ENCODE measurements around the gene FAM210A. TPM values are rescaled to one million over a fixed set of nuclear protein-coding genes. Genes with fewer than 3 reads are reported as not detected.
A peak's percentile ranks its signal among the peaks of the same experiment; 100 is the strongest.
"Not testable (repeated sequence)": the region's sequence is repeated elsewhere in the genome, so short reads cannot be mapped to it uniquely, and the experiment has no call there.

Gene FAM210A
- total RNA-seq, 6 donors from 2014 or later, result 2.1 to 12.9 (median 10.6) TPM

GRCh38 chr18:13688191-13689136 lies 37.9 kb downstream of the FAM210A start:
- H3K4me1 ChIP-seq, result no peaks in the 10 kb centered on the region
- 90% methylated on average over 14 to 21 of the region's 21 CpGs for WGBS, 2 donors
- H3K27ac ChIP-seq, result no peak overlapping the region
- no peaks in the 10 kb centered on the region for H3K27me3 ChIP-seq
- no peaks in the 10 kb centered on the region for H3K36me3 ChIP-seq
- TF ChIP-seq CTCF (IDR thresholded peaks at IDR 0.05) (no peak), POLR2AphosphoS5 (IDR thresholded peaks at IDR 0.05) (no peak), POLR2A (IDR thresholded peaks at IDR 0.05) (no peak), EP300 (IDR thresholded peaks at IDR 0.05) (no peak)
- no peak overlapping the region for H3K4me3 ChIP-seq
- peak in 1 of 2 donors; percentile 30 for DNase-seq
- H3K9me3 ChIP-seq, result no peaks in the 10 kb centered on the region
- no peak for ATAC-seq (ENCODE audit: low FRiP score in 2 of 2)

GRCh38 chr18:13684546-13684945 lies 41.8 kb downstream of the FAM210A start:
- WGBS, 2 donors, result 87 to 89% methylated on average over 4 of the region's 4 CpGs
- Histone ChIP-seq H3K9me3 (no peaks in the 10 kb centered on the region), H3K27ac (no peak overlapping the region), H3K4me1 (no peaks in the 10 kb centered on the region), H3K36me3 (peaks cover 0 to 6% (median 0%) of the 10 kb centered on the region in 4 donors), H3K4me3 (no peak overlapping the region), H3K27me3 (no peaks in the 10 kb centered on the region)
- no peak for TF ChIP-seq EP300 (IDR thresholded peaks at IDR 0.05)
- TF ChIP-seq POLR2A (IDR thresholded peaks at IDR 0.05), result no peak
- no peak for TF ChIP-seq POLR2AphosphoS5 (IDR thresholded peaks at IDR 0.05)
- no peak for TF ChIP-seq CTCF (IDR thresholded peaks at IDR 0.05)
- ATAC-seq (ENCODE audit: low FRiP score in 2 of 2) (no peak), DNase-seq (no peak)

- ATAC-seq (ENCODE audit: low FRiP score in 2 of 2), result no peak
Observed at GRCh38 chr18:13681701-13682100, 44.7 kb downstream of the FAM210A start.

GRCh38 chr18:13680612-13681011 lies 45.7 kb downstream of the FAM210A start:
- Histone ChIP-seq H3K27me3 (no peaks in the 10 kb centered on the region), H3K9me3 (no peaks in the 10 kb centered on the region), H3K4me3 (no peak overlapping the region), H3K27ac (no peak overlapping the region), H3K4me1 (no peaks in the 10 kb centered on the region), H3K36me3 (peaks cover 0 to 6% (median 0%) of the 10 kb centered on the region in 4 donors)
- ATAC-seq (ENCODE audit: low FRiP score in 2 of 2) (no peak), DNase-seq (no peak)
- 75 to 76% methylated on average over 5 of the region's 5 CpGs for WGBS, 2 donors
- TF ChIP-seq POLR2A (IDR thresholded peaks at IDR 0.05) (no peak), CTCF (IDR thresholded peaks at IDR 0.05) (peak in 2 of 6 experiments; percentile 10 to 34)

More at GRCh38 chr18:13681701-13682100, 44.7 kb downstream of the FAM210A start:
- TF ChIP-seq EP300 (IDR thresholded peaks at IDR 0.05), result no peak
- no peak for TF ChIP-seq CTCF (IDR thresholded peaks at IDR 0.05)
- no peak for TF ChIP-seq POLR2A (IDR thresholded peaks at IDR 0.05)
- TF ChIP-seq POLR2AphosphoS5 (IDR thresholded peaks at IDR 0.05), result no peak
- no peak for DNase-seq
- Histone ChIP-seq H3K27me3 (no peaks in the 10 kb centered on the region), H3K4me1 (no peaks in the 10 kb centered on the region), H3K9me3 (no peaks in the 10 kb centered on the region), H3K36me3 (peaks cover 0 to 6% (median 0%) of the 10 kb centered on the region in 4 donors), H3K4me3 (no peak overlapping the region), H3K27ac (no peak overlapping the region)
- 94 to 95% methylated on average over 6 of the region's 6 CpGs for WGBS, 2 donors

- not testable (repeated sequence) for H3K36me3 ChIP-seq; H3K4me3 ChIP-seq; H3K27ac ChIP-seq; H3K4me1 ChIP-seq; H3K27me3 ChIP-seq; H3K9me3 ChIP-seq; ATAC-seq (ENCODE audit: low FRiP score in 2 of 2)
- WGBS, 2 donors, result 97% methylated on average over 13 of the region's 13 CpGs
- DNase-seq, result peak in 1 of 2 donors; percentile 38
Observed at GRCh38 chr18:13677350-13677749, 49.0 kb downstream of the FAM210A start.

Measured in upper lobe of left lung (tissue), 6 donors.